Thyroid gland (tissue), 4 donors: ENCODE results near the gene ALPG.
"Not testable (repeated sequence)": the region's sequence is repeated elsewhere in the genome, so short reads cannot be mapped to it uniquely, and the experiment has no call there.

Experiments
- POLR2A ChIP-seq, 2 donors: fragments of 450-650 bp; IDR thresholded peaks; one replicate each; pipeline ENCODE4 v1.6.1; 2017; ENCODE audit warnings: antibody characterized with exemption in 2 of 2, mild to moderate bottlenecking in 2 of 2, moderate library complexity in 1 of 2
- TF ChIP-seq, protein P1 (sequence below), 6 experiments: fragments of 200-600 bp in 3 of 6; fragments of 450-650 bp in 3 of 6; sonication (generic) in 3 of 6; IDR thresholded peaks; one replicate each; pipeline ENCODE4 v1.5.1; 2016 to 2019; ENCODE audit warnings: antibody characterized with exemption in 6 of 6, mild to moderate bottlenecking in 2 of 6, inconsistent platforms in 1 of 6, moderate library complexity in 1 of 6

GRCh38 chr2:232442431-232442830, 35.8 kb downstream of the ALPG start:
- TF ChIP-seq, protein P1, sequence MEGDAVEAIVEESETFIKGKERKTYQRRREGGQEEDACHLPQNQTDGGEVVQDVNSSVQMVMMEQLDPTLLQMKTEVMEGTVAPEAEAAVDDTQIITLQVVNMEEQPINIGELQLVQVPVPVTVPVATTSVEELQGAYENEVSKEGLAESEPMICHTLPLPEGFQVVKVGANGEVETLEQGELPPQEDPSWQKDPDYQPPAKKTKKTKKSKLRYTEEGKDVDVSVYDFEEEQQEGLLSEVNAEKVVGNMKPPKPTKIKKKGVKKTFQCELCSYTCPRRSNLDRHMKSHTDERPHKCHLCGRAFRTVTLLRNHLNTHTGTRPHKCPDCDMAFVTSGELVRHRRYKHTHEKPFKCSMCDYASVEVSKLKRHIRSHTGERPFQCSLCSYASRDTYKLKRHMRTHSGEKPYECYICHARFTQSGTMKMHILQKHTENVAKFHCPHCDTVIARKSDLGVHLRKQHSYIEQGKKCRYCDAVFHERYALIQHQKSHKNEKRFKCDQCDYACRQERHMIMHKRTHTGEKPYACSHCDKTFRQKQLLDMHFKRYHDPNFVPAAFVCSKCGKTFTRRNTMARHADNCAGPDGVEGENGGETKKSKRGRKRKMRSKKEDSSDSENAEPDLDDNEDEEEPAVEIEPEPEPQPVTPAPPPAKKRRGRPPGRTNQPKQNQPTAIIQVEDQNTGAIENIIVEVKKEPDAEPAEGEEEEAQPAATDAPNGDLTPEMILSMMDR (IDR thresholded peaks at IDR 0.05) = not testable (repeated sequence)
- not testable (repeated sequence) for TF ChIP-seq POLR2A (IDR thresholded peaks at IDR 0.05)
